Measurements from ENCODE around the gene PILRA. TPM values are rescaled to one million over a fixed set of nuclear protein-coding genes. Genes with fewer than 3 reads are reported as not detected.

Gene PILRA
- total RNA-seq, 1 experiment from 2014 or later = 3.2 TPM

GRCh38 chr7:100394077-100394476 lies 20.8 kb downstream of the PILRA start:
- no peak overlapping the region for H4K91ac ChIP-seq (ENCODE audit: insufficient read length, low read depth, low read length)
- H2BK5ac ChIP-seq (ENCODE audit: insufficient read length, low read length) = no peak overlapping the region
- Mint-ChIP-seq H3K9me3 (no peaks in the 10 kb centered on the region), H3K4me3 (no peak overlapping the region), H3K36me3 (ENCODE audit: insufficient read depth in 1 of 3, low read depth in 3 of 3) (no peaks in the 10 kb centered on the region), H3K27me3 (ENCODE audit: low read depth) (peaks cover 27% of the 10 kb centered on the region), H3K4me1 (peaks cover 20 to 42% of the 10 kb centered on the region in 2 experiments), H3K27ac (no peak overlapping the region)
- no peaks in the 10 kb centered on the region for H3K9me3 ChIP-seq (ENCODE audit: control insufficient read depth, low read depth, low read length)
- H3K9ac ChIP-seq (ENCODE audit: extremely low read depth, insufficient read length, low read length) = no peak overlapping the region
- H3K23me2 ChIP-seq (ENCODE audit: insufficient read length, low read depth, low read length, poor library complexity, severe bottlenecking) = peaks cover 2% of the 10 kb centered on the region
- no peak overlapping the region for H3K27ac ChIP-seq (ENCODE audit: insufficient read length, low read depth, low read length)
- TF ChIP-seq CTCF (conservative IDR thresholded peaks at IDR 0.05) = no peak
- H4K20me1 ChIP-seq (ENCODE audit: control insufficient read depth, insufficient read depth, insufficient read length) = no peaks in the 10 kb centered on the region
- no peaks in the 10 kb centered on the region for H3K4me1 ChIP-seq (ENCODE audit: insufficient read depth, low read length)
- no peak overlapping the region for H2BK12ac ChIP-seq (ENCODE audit: insufficient read length, low read depth, low read length)
- no peak overlapping the region for H3K4me2 ChIP-seq (ENCODE audit: insufficient read depth, insufficient read length, low read length)
- H4K5ac ChIP-seq (ENCODE audit: insufficient read length, low read depth, low read length) = no peak overlapping the region
- no peak for DNase-seq
- no peak overlapping the region for H2BK20ac ChIP-seq (ENCODE audit: low read depth, low read length, poor library complexity, severe bottlenecking)
- no peak overlapping the region for H2BK120ac ChIP-seq (ENCODE audit: low read depth, low read length, poor library complexity, severe bottlenecking)
- no peak overlapping the region for H2AFZ ChIP-seq (ENCODE audit: low read length)
- no peaks in the 10 kb centered on the region for H3K27me3 ChIP-seq (ENCODE audit: insufficient read depth, low read length)
- no peak overlapping the region for H3K23ac ChIP-seq (ENCODE audit: insufficient read length, low read depth, low read length)
- H3K79me1 ChIP-seq (ENCODE audit: insufficient read depth, low read depth, low read length, poor library complexity, severe bottlenecking) = no peaks in the 10 kb centered on the region
- no CpG with 5 or more reads among the region's 2 CpGs for WGBS (ENCODE audit: extremely low coverage, insufficient read length, low lambda C conversion rate)
- no peak overlapping the region for H2BK15ac ChIP-seq (ENCODE audit: low read depth, low read length)
- no peak overlapping the region for H3T11ph ChIP-seq (ENCODE audit: low read length)
- H3K4ac ChIP-seq (ENCODE audit: low read depth, low read length) = no peak overlapping the region
- H3K18ac ChIP-seq (ENCODE audit: insufficient read length, low read depth, low read length) = no peak overlapping the region
- no peaks in the 10 kb centered on the region for H3K79me2 ChIP-seq (ENCODE audit: insufficient read depth, low read length)
- H3K56ac ChIP-seq (ENCODE audit: insufficient read length, low read depth, low read length) = no peak overlapping the region
- no peak overlapping the region for H4K8ac ChIP-seq (replicated peaks; ENCODE audit: insufficient read length, low read depth, low read length)
- H2AK5ac ChIP-seq (ENCODE audit: insufficient read length, low read length) = no peak overlapping the region
- no peak overlapping the region for H3K14ac ChIP-seq (ENCODE audit: insufficient read depth, low read length)

Data from H9 (cell line).